Nephron (organoid): Measurements from ENCODE around the gene ALDH16A1.

ENCODE experiments used
- H3K27ac Mint-ChIP-seq, 3 experiments: 2 replicates each; pipeline ENCODE4 v1.8.0; 2020; ENCODE audit warnings: mixed read lengths in 3 of 3, mild to moderate bottlenecking in 2 of 3, moderate library complexity in 1 of 3
- H3K27me3 Mint-ChIP-seq: 2 replicates; pipeline ENCODE4 v1.8.0; 2021; ENCODE audit warnings: low read depth, mild to moderate bottlenecking, moderate library complexity, mixed read lengths
- H3K36me3 Mint-ChIP-seq: 2 replicates; pipeline ENCODE4 v1.8.0; 2020; ENCODE audit warnings: low read depth, mixed read lengths
- H3K4me1 Mint-ChIP-seq: 2 replicates; pipeline ENCODE4 v1.8.0; 2020; ENCODE audit warnings: mixed read lengths
- H3K4me3 Mint-ChIP-seq, 3 experiments: 2 replicates each; pipeline ENCODE4 v1.8.0; 2020; ENCODE audit warnings: mild to moderate bottlenecking in 3 of 3, mixed read lengths in 3 of 3, moderate library complexity in 2 of 3
- H3K9me3 Mint-ChIP-seq: 2 replicates; pipeline ENCODE4 v1.8.0; 2020; ENCODE audit warnings: mixed read lengths
- CTCF ChIP-seq, 3 experiments: fragments of 200-600 bp; sonication (generic); IDR thresholded peaks; one replicate each; pipeline ENCODE4 v1.5.0; 2021; ENCODE audit warnings: antibody characterized with exemption in 3 of 3; ENCODE audit not compliant: unreplicated experiment in 3 of 3

The ALDH16A1 gene

GRCh38 chr19:49415810-49416200 lies 37.2 kb upstream of the ALDH16A1 start:
- peak overlapping the region in 1 of 3 experiments; percentile 41 for H3K27ac Mint-ChIP-seq
- TF ChIP-seq CTCF (IDR thresholded peaks at IDR 0.05; ENCODE audit: unreplicated experiment in 3 of 3): no peak
- no peak overlapping the region for H3K4me3 Mint-ChIP-seq
- peaks cover 49% of the 10 kb centered on the region for H3K27me3 Mint-ChIP-seq
- peaks cover 49% of the 10 kb centered on the region for H3K4me1 Mint-ChIP-seq
- no peaks in the 10 kb centered on the region for H3K9me3 Mint-ChIP-seq
- H3K36me3 Mint-ChIP-seq: no peaks in the 10 kb centered on the region

- peaks cover 56% of the 10 kb centered on the region for H3K27me3 Mint-ChIP-seq
- no peak overlapping the region for H3K27ac Mint-ChIP-seq
- H3K36me3 Mint-ChIP-seq: no peaks in the 10 kb centered on the region
- TF ChIP-seq CTCF (IDR thresholded peaks at IDR 0.05; ENCODE audit: unreplicated experiment in 3 of 3): no peak
- no peak overlapping the region for H3K4me3 Mint-ChIP-seq
- H3K4me1 Mint-ChIP-seq: peaks cover 53% of the 10 kb centered on the region
- no peaks in the 10 kb centered on the region for H3K9me3 Mint-ChIP-seq
Measured at GRCh38 chr19:49417088-49417487, 35.9 kb upstream of the ALDH16A1 start.

- Mint-ChIP-seq H3K27me3 (peaks cover 69% of the 10 kb centered on the region), H3K4me1 (peaks cover 47% of the 10 kb centered on the region), H3K4me3 (no peak overlapping the region), H3K9me3 (peaks cover under 1% of the 10 kb centered on the region), H3K27ac (no peak overlapping the region), H3K36me3 (no peaks in the 10 kb centered on the region)
- no peak for TF ChIP-seq CTCF (IDR thresholded peaks at IDR 0.05; ENCODE audit: unreplicated experiment in 3 of 3)
Measured at GRCh38 chr19:49418511-49418910, 34.5 kb upstream of the ALDH16A1 start.

GRCh38 chr19:49419173-49419572 lies 33.9 kb upstream of the ALDH16A1 start:
- peaks cover 46% of the 10 kb centered on the region for H3K4me1 Mint-ChIP-seq
- no peak for TF ChIP-seq CTCF (IDR thresholded peaks at IDR 0.05; ENCODE audit: unreplicated experiment in 3 of 3)
- no peaks in the 10 kb centered on the region for H3K36me3 Mint-ChIP-seq
- peaks cover 3% of the 10 kb centered on the region for H3K9me3 Mint-ChIP-seq
- no peak overlapping the region for H3K27ac Mint-ChIP-seq
- no peak overlapping the region for H3K4me3 Mint-ChIP-seq
- peaks cover 76% of the 10 kb centered on the region for H3K27me3 Mint-ChIP-seq

GRCh38 chr19:49420227-49420626 lies 32.8 kb upstream of the ALDH16A1 start:
- TF ChIP-seq CTCF (IDR thresholded peaks at IDR 0.05; ENCODE audit: unreplicated experiment in 3 of 3): no peak
- Mint-ChIP-seq H3K4me1 (peaks cover 45% of the 10 kb centered on the region), H3K36me3 (no peaks in the 10 kb centered on the region), H3K9me3 (peaks cover 3% of the 10 kb centered on the region), H3K27ac (no peak overlapping the region), H3K4me3 (peak overlapping the region in 1 of 3 experiments; percentile 9), H3K27me3 (peaks cover 86% of the 10 kb centered on the region)

GRCh38 chr19:49421039-49421877 lies 31.8 kb upstream of the ALDH16A1 start:
- Mint-ChIP-seq H3K4me1 (peaks cover 42% of the 10 kb centered on the region), H3K9me3 (peaks cover 3% of the 10 kb centered on the region), H3K27me3 (peaks cover 92% of the 10 kb centered on the region), H3K36me3 (no peaks in the 10 kb centered on the region), H3K4me3 (peak overlapping the region; percentile 24 to 29 (median 29)), H3K27ac (no peak overlapping the region)
- TF ChIP-seq CTCF (IDR thresholded peaks at IDR 0.05; ENCODE audit: unreplicated experiment in 3 of 3): no peak
